Subcutaneous adipose tissue (tissue), 4 donors: ENCODE results near the gene TBC1D1. TPM values are rescaled to one million over a fixed set of nuclear protein-coding genes. Genes with fewer than 3 reads are reported as not detected.

ENCODE experiments used
- CTCF ChIP-seq: fragments of 450-650 bp; IDR thresholded peaks from one replicate; pipeline ENCODE4 v1.5.1; 2016; ENCODE audit warnings: low read depth, mild to moderate bottlenecking, control low read depth, antibody characterized with exemption, moderate library complexity
- total RNA-seq, 4 donors: library from RNA; depleted of rRNA; stranded (reverse); fragments of >200 nt; gene quantifications; one replicate each; pipeline ENCODE4 v1.1.0, GENCODE V29; 2016

Gene TBC1D1
- total RNA-seq, 4 donors from 2014 or later, result 60.3 to 123 (median 87.6) TPM

- no peak for TF ChIP-seq CTCF
These were observed 17.8 kb downstream of the TBC1D1 start for GRCh38 chr4:37908488-37909331.

GRCh38 chr4:37909332-37910090, 18.6 kb downstream of the TBC1D1 start:
- TF ChIP-seq CTCF, result no peak

- TF ChIP-seq CTCF, result no peak
These were observed 19.2 kb downstream of the TBC1D1 start for GRCh38 chr4:37910091-37910486.

- no peak for TF ChIP-seq CTCF
These were observed 23.7 kb downstream of the TBC1D1 start for GRCh38 chr4:37914539-37914938.

GRCh38 chr4:37917388-37917787, 26.5 kb downstream of the TBC1D1 start:
- TF ChIP-seq CTCF, result no peak

- no peak for TF ChIP-seq CTCF
These were observed 27.8 kb downstream of the TBC1D1 start for GRCh38 chr4:37918653-37919052.

GRCh38 chr4:37922328-37922727, 31.4 kb downstream of the TBC1D1 start:
- no peak for TF ChIP-seq CTCF
